Gastrocnemius medialis (tissue), 4 donors: Measurements from ENCODE around the gene PIGH. TPM values are rescaled to one million over a fixed set of nuclear protein-coding genes. Genes with fewer than 3 reads are reported as not detected.

Experiments
- ATAC-seq, 2 donors: fragments of 150-250 bp; one replicate each; pipeline ENCODE4 v1.9.1; 2016
- DNase-seq, 2 donors: peaks; one replicate each; pipeline ENCODE4 v3.0.0-alpha.2; 2019
- H3K27ac ChIP-seq, 4 donors: fragments of 200-600 bp; sonication (generic); 1 replicate in 1 of 4; 2 replicates in 3 of 4; pipeline ENCODE4 v1.5.1; 2016 to 2018; ENCODE audit warnings: mild to moderate bottlenecking in 2 of 4, moderate library complexity in 1 of 4
- H3K27me3 ChIP-seq, 3 donors: fragments of 200-600 bp; sonication (generic) in 2 of 3; 1 replicate in 1 of 3; 2 replicates in 2 of 3; pipeline versions ENCODE4 v1.5.1 to v1.6.0; 2016 to 2019; ENCODE audit warnings: mild to moderate bottlenecking in 1 of 3, moderate library complexity in 1 of 3
- H3K36me3 ChIP-seq, 2 donors: fragments of 200-600 bp; sonication (generic) in 1 of 2; one replicate each; pipeline ENCODE4 v1.5.1; 2017 to 2018
- H3K4me1 ChIP-seq, 2 donors: fragments of 200-600 bp; sonication (generic) in 1 of 2; one replicate each; pipeline ENCODE4 v1.5.1; 2016 to 2017; ENCODE audit warnings: mild to moderate bottlenecking in 2 of 2
- H3K4me3 ChIP-seq, 4 donors: fragments of 200-600 bp; sonication (generic) in 3 of 4; 1 replicate in 1 of 4; 2 replicates in 3 of 4; pipeline ENCODE4 v1.5.1; 2016 to 2019; ENCODE audit warnings: mild to moderate bottlenecking in 2 of 4
- H3K9me3 ChIP-seq, 3 donors: fragments of 200-600 bp; sonication (generic) in 2 of 3; 1 replicate in 1 of 3; 2 replicates in 2 of 3; pipeline ENCODE4 v1.5.1; 2016 to 2019
- POLR2A ChIP-seq, 2 donors: fragments of 450-650 bp; IDR thresholded peaks; one replicate each; pipeline ENCODE4 v1.6.1; 2017; ENCODE audit warnings: antibody characterized with exemption in 2 of 2, mild to moderate bottlenecking in 2 of 2, moderate library complexity in 2 of 2
- in situ Hi-C, 4 donors: fragments of 200-750 bp; cut with MboI; loops; one replicate each; pipeline versions ENCODE4 v1.15.0 to v1.8.0; 2017; ENCODE audit warnings: low sequenced_read_pairs in 4 of 4
- intact Hi-C: fragments of 100-400 bp; cut with DNase I; formaldehyde crosslinking; loops from one replicate; pipeline ENCODE4 v1.15.1; 2023; ENCODE audit warnings: low total_unique reads
- total RNA-seq, 4 donors: library from RNA; depleted of rRNA; stranded (reverse); fragments of >200 nt; gene quantifications; one replicate each; pipeline versions ENCODE4 v1.1.0 to v1.2.3, GENCODE V29; 2016
- TF ChIP-seq, protein P1 (sequence below), 5 experiments: fragments of 450-650 bp in 3 of 5; fragments of 200-600 bp in 2 of 5; sonication (generic) in 2 of 5; IDR thresholded peaks in 4 of 5; conservative IDR thresholded peaks in 1 of 5; 1 replicate in 4 of 5; 2 replicates in 1 of 5; pipeline ENCODE4 v1.5.1; 2016 to 2019; ENCODE audit warnings: antibody characterized with exemption in 5 of 5, mild to moderate bottlenecking in 3 of 5, moderate library complexity in 3 of 5

The PIGH gene
- total RNA-seq, 4 donors from 2014 or later, result 27.8 to 48.5 (median 35.3) TPM

DNA sequence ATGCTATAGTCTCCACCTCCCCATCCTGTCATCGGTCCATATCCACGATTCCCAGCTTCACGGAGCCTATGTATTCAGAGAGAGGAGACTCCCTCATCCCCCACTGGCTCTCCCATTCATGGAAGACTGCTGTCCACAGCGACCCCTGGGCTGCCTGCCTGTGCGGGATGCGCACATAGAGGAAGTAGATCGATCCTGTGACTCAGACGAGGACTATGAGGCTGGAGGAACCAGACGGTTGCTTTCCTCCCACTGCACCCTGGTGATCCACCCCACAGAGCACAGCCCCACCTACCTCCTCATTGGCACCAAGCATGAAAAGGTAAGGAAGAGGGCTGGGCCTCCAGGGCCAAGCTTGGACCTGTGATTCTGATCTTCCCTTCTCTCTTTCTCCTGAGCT, 24.4 kb downstream of the PIGH start:
- no peaks in the 10 kb centered on the region for H3K4me1 ChIP-seq
- no peaks in the 10 kb centered on the region for H3K9me3 ChIP-seq
- ATAC-seq, result no peak
- TF ChIP-seq, protein P1, sequence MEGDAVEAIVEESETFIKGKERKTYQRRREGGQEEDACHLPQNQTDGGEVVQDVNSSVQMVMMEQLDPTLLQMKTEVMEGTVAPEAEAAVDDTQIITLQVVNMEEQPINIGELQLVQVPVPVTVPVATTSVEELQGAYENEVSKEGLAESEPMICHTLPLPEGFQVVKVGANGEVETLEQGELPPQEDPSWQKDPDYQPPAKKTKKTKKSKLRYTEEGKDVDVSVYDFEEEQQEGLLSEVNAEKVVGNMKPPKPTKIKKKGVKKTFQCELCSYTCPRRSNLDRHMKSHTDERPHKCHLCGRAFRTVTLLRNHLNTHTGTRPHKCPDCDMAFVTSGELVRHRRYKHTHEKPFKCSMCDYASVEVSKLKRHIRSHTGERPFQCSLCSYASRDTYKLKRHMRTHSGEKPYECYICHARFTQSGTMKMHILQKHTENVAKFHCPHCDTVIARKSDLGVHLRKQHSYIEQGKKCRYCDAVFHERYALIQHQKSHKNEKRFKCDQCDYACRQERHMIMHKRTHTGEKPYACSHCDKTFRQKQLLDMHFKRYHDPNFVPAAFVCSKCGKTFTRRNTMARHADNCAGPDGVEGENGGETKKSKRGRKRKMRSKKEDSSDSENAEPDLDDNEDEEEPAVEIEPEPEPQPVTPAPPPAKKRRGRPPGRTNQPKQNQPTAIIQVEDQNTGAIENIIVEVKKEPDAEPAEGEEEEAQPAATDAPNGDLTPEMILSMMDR (IDR thresholded peaks at IDR 0.05 in 4 of 5, conservative IDR thresholded peaks at IDR 0.05 in 1 of 5), result no peak
- no peak for TF ChIP-seq POLR2A (IDR thresholded peaks at IDR 0.05)
- no peaks in the 10 kb centered on the region for H3K27me3 ChIP-seq
- in situ Hi-C loops, result loop anchor here in 1 of 4 donors (10.0 kb wide), 1 partner anchor 151 kb away; no protein-coding TSS in a partner anchor
- no peak overlapping the region for H3K27ac ChIP-seq
- H3K36me3 ChIP-seq, result no peaks in the 10 kb centered on the region
- no peak for DNase-seq
- intact Hi-C loops, result no loop called here
- no peak overlapping the region for H3K4me3 ChIP-seq

DNA sequence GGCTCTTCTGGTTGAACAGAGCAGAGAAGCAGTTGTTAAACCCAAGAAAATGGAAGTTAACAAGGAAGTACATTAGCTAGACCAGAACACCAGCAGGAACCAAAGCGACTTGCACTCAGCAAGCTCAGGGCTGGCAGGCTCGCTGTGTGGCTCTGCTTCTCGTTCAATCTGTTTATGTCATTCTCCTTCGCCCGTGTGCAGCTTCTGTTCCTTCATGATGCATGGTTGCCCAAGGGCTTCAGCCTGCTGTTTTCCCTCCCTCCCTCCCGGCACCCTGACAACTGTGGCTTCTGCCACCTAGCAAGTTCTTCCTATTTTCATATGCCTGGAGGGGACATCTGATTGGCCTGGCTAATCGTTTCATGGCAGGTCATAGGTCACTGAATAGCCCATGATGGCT, 25.3 kb downstream of the PIGH start:
- intact Hi-C loops, result no loop called here
- H3K9me3 ChIP-seq, result no peaks in the 10 kb centered on the region
- no peak for TF ChIP-seq POLR2A (IDR thresholded peaks at IDR 0.05)
- TF ChIP-seq, protein P1 (IDR thresholded peaks at IDR 0.05 in 4 of 5, conservative IDR thresholded peaks at IDR 0.05 in 1 of 5), result no peak
- DNase-seq (no peak), ATAC-seq (no peak)
- in situ Hi-C loops, result loop anchor here in 1 of 4 donors (10.0 kb wide), 1 partner anchor 150 kb away; no protein-coding TSS in a partner anchor
- H3K27ac ChIP-seq, result no peak overlapping the region
- no peaks in the 10 kb centered on the region for H3K4me1 ChIP-seq
- H3K27me3 ChIP-seq, result no peaks in the 10 kb centered on the region
- no peak overlapping the region for H3K4me3 ChIP-seq
- no peaks in the 10 kb centered on the region for H3K36me3 ChIP-seq

DNA sequence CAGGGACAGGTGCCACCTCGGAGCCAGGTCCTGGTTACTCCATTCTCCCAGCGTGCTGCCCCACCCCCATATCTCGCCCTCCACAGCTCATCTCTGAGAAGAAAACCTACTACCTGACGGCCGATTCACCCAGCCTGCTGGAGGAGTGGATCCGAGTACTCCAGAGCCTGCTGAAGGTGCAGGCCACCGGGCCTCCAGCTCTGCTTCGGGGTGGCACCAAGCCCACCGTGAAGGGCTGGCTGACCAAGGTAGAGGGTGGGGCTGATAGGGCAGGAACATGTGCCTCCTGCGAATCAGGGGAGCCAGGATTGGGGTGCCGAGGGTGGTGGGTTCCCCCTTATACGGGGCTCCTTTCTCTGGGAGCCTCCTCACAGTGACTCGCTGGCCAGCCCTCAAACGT, 25.9 kb downstream of the PIGH start:
- in situ Hi-C loops (loop anchor here in 1 of 4 donors (10.0 kb wide), 1 partner anchor 149 kb away; no protein-coding TSS in a partner anchor), intact Hi-C loops (no loop called here)
- Histone ChIP-seq H3K27ac (no peak overlapping the region), H3K4me3 (no peak overlapping the region), H3K9me3 (no peaks in the 10 kb centered on the region), H3K36me3 (no peaks in the 10 kb centered on the region), H3K27me3 (no peaks in the 10 kb centered on the region), H3K4me1 (no peaks in the 10 kb centered on the region)
- ATAC-seq, result no peak
- no peak for TF ChIP-seq POLR2A (IDR thresholded peaks at IDR 0.05)
- TF ChIP-seq, protein P1 (IDR thresholded peaks at IDR 0.05 in 4 of 5, conservative IDR thresholded peaks at IDR 0.05 in 1 of 5), result no peak
- DNase-seq, result no peak

DNA sequence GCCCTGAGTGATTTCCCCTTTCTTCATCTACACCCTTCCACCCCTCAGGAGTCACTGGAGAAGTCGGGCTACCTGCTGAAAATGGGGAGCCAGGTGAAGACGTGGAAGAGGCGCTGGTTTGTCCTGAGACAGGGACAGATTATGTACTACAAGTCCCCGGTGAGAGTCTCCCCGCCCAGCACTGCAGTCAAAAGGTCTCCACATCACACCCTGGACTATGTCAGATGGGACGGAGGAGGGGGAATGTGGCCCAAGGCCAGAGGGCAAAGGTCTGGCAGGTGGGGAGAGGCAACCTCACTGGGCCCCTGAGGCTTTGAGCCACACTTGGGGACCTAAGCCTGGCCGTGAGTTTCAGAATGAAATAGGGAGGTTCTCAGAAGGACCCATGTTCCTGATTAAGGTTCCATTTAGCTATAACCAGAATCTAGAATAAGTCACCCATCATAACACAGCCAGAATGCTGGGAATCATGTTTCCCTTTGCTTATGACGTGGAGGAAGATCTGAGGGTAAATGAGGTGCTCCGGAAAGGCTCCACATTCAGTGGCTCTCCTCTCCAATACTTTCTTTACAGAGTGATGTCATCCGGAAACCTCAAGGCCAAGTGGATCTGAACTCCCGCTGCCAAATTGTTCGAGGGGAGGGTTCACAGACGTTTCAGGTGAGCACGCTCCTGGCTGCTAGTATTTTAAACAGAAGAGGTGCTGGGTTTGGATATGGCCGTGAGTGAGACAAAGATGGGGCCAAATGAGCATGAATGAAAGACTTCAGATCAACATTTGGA, 26.6 kb downstream of the PIGH start:
- no peaks in the 10 kb centered on the region for H3K4me1 ChIP-seq
- in situ Hi-C loops (loop anchor here in 1 of 4 donors (10.0 kb wide), 1 partner anchor 149 kb away; no protein-coding TSS in a partner anchor), intact Hi-C loops (no loop called here)
- no peaks in the 10 kb centered on the region for H3K9me3 ChIP-seq
- no peaks in the 10 kb centered on the region for H3K27me3 ChIP-seq
- ATAC-seq (no peak), DNase-seq (no peak)
- H3K36me3 ChIP-seq, result no peaks in the 10 kb centered on the region
- no peak for TF ChIP-seq POLR2A (IDR thresholded peaks at IDR 0.05)
- TF ChIP-seq, protein P1 (IDR thresholded peaks at IDR 0.05 in 4 of 5, conservative IDR thresholded peaks at IDR 0.05 in 1 of 5), result no peak
- no peak overlapping the region for H3K4me3 ChIP-seq
- H3K27ac ChIP-seq, result no peak overlapping the region
